ENCODE results near the gene SKOR1.
A peak's percentile ranks its signal among the peaks of the same experiment; 100 is the strongest.

The SKOR1 gene

DNA sequence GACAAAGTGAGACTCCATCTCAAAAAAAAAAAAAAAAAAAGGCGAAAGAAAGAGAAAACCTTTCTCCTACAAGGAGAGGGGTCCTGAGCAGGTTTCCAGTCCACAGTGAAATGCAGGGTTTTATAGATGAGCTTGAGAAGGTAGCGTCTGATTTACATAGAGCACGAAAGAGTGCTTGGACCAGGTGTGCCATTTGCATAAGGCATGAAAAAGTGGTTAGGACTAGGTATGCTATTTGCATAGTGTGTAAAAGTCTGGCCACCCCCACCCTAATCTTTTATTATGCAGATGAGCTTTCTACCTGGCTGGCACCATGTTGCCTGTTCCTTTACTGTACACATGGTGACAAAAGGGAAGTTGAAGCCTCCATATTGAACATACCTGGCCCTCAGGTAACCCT, 28.1 kb downstream of the SKOR1 start:
- no peak for DNase-seq (ENCODE audit: low read depth in 2 of 2)

DNA sequence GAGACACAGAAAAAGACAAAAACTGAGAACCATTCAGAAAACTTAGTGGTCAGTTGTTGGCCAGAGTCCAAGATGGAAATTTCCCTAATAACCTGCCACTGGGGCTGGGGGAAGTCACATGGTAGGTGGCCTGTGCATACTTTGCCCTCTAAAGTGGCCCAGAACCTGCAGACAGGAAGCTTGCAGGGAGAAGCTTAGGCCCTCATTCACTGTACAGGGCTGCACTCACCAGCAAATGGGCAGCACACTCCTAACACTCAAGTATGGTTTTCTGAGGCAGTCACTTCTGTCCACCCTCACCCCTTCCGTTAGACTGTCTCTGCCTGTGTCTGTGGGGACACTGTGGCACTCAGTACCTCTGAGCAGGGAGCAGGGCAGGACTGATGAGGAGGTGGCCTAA, 29.0 kb downstream of the SKOR1 start:
- DNase-seq (ENCODE audit: low read depth in 2 of 2) = no peak

DNA sequence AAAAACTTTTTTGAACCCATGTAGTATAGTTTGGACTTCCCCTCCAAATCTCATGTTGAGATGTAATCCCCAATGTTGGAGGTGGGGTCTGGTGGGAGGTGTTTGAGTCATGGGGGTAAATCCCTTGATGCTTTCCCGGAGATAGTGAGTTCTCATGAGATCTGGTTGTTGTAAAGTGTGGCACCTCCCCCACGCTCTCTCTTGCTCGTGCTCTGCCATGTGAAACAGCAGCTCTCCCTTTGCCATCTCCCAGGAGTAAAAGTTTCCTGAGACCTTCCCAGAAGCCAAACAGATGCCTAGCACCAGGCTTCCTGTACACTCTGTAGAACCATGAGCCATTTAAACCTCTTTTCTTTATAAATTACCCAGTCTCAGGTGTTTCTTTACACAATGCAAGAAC, 30.5 kb downstream of the SKOR1 start:
- DNase-seq (ENCODE audit: low read depth in 2 of 2) = no peak

DNA sequence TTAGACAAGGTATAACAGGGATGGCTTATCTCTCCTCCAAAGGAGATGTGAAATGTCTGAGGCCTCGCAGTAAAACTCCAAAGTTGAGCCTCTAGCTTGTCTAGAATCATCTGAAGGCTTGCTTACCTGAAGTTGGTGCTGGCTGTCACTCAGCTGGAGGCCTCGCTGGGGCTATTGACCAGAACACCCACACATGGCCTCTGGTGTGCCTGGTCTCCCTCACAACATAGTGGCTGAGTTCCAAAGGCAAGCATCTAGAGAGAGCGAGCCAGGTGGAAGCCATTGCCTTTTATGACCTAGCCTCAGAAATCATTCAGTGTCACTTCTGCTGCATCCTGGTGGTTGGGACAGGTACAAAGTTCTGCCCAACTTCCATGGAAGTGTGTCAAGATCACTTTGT, 31.9 kb downstream of the SKOR1 start:
- DNase-seq (ENCODE audit: low read depth in 2 of 2) = no peak

DNA sequence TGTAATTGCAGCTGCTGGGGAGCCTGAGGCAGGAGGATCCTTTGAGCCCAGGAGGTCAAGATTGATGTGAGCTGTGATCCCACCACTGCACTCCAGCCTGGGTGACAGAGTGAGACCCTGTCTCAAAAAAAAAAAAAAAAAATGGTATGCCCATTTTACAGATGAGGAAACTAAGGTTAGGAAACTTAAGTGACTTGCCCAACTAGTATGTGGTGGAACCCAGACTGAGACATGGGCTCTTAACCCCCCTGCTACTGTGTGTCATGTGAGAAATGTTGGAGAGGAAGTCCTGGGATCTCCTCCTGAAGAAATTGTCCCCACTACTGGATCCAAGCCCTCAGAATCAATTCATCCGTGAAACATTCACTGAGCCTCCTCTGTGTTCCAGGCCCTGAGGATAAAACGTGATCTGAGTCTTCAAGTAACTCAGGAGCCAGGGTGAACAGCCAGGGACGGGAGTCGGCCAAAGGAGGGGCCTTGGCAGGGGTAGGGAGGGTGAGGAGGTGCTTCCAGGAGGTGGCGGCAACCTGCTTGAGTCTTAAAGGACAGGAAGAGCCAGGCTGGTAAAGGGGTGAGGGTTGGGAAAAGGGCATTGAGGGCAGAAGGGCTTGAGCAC, 34.1 kb downstream of the SKOR1 start:
- DNase-seq (ENCODE audit: low read depth in 2 of 2) = no peak

DNA sequence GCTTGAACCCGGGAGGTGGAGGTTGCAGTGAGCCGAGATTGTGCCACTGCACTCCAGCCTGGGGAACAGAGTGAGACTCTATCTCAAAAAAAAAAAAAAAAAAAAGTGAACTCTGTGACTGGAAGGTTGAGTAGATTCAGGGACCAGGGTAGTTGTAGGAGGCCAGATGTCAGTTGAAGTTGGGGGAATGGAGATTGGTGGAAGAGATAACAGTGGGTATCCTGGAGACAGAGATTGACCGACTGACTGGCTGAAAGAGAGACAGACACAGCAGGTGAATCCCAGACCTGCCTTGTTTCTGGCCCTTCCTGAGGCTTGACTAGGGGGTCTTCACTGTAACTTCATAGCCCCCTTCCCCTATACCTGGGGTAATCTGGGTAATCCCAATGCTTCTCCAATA, 36.7 kb downstream of the SKOR1 start:
- DNase-seq (ENCODE audit: low read depth in 2 of 2) = no peak

DNA sequence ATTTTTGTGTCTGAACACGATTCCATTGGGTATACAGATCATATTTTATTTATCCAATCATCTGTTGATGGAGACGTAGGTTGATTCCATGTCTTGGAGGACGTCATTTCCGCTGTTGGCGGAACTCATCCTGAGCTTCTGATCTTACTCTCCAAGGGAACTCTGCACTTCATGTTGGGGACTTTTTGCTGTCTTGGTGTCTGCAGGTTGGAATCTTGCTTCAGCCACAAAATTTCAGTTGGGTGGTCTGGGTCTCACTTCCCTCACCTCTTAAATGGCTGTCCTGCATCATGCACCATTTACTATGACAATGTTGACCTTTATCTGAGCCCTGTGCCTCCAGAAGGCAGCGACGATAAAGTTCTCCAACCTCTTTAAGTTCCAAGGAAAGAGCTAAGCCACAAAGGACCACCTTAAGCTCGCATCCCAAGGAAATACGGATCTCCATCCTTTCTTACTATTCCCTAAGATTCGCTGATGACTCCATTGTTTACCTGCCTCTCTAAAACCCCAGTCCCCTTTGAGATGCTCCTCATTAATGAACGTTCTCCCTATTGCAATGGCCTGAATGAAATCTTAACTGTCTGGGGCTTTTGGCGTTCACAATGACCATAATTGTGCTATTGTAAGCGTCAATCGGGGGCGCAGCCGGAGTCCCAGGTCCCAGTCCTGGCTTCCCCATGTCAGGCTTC, 37.6 kb downstream of the SKOR1 start:
- no peak for DNase-seq (ENCODE audit: low read depth in 2 of 2)

DNA sequence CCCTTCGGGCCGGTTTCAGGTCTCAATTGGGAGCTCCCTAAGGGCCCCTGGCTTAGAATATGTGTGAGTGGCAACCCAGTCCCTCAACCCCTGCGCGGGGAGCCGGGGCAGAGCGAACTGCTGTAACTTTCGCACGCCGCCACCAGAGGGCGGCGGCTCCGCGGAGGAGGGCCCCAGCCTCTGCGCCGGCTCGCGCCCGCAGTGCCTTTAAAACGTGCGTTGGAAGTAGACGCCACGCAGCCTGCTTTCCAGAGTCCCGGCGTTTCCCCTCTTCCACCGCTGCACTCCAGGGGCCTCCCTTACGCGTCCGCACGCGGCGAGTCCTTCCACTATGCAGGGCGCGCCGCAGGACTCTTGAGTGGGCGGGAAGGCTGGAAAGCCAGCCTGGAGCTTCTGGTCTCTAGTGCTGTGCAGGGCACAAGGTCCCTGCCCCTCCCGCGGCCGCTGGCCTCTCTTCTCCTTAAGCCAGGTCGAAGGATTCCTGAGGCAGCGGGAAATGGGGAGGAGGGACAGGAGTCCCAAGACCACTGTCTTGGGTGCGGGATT, 38.2 kb downstream of the SKOR1 start:
- DNase-seq (ENCODE audit: low read depth in 2 of 2) = peak; percentile 61 to 69

DNA sequence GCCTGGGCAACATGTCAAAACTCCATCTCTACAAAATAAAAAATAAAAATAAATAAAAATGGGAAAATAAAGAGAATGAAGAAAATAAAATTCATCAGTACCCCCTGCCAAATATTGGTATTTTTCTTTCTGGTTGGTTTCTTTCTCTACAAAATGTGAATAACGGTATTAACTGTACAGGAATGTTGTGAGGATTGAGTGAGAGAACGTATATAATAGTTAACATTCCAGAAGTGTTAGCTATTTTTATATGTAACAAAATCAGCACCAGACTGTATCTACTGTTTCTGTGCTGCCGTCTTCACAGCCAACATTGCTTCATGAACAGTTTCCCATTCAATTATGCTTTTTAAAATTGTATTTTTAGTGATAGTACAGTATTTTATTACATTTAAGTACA, 40.0 kb downstream of the SKOR1 start:
- no peak for DNase-seq (ENCODE audit: low read depth in 2 of 2)

DNA sequence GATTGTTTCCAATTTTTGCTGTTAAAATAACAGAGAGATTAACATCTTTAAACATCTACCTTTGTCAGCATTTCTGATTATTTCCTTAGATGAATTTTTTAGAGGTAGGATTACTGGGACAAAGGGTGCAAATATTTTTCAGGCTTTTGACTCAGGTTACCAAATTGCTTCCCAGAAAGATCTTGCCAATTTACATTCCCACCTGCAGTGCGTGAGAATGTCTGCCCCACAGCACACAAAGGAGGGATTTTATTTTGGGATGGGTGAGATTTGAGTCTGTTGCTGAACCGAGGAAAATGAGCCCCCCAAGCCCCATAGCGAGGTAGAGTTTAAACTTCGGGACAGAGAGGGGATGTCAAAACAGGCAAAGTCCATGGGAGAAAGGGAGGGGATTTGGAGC, 40.5 kb downstream of the SKOR1 start:
- DNase-seq (ENCODE audit: low read depth in 2 of 2) = no peak

DNA sequence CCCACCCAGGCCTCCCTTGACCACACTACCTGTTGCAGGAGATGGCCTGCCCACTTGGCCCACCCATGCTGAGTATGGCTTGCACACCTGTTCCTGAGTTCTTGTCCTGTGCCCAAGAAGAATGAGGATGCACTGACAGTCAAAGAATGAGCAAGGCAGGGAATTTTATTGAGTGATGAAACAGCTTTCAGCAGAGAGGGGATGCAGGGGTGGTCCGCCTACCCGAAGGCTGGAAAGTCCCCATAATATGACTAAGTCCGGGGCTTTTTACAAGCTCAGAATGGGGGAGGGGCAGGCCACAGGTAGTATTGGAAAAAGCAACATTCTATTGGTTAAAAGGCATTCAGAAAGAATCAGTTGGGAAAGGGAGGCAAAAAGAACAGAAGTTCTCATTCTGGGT, 44.4 kb downstream of the SKOR1 start:
- DNase-seq (ENCODE audit: low read depth in 2 of 2) = no peak

DNA sequence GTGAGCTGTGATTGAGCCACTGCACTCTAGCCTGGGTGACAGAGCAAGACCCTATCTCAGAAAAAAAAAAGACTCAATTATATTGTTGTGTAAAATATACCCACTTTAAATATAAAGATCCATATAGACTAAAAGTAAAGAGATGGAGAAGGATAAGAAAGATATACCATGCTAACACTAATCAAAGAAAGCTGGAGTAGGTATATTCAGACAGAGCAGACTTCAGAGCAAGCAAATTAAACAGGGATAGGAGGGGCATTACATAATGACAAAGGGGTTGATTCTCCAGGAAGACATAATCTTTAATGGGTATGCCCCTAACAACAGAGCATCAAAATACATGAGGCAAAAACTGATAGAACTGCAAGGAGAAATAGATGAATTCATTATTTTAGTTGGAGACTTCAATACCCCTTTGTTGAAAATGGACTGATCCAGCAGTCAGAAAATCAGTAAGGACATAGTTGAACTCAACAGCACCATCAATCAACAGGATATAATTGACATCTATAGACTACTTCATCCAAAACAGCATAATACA, 45.6 kb downstream of the SKOR1 start:
- no peak for DNase-seq (ENCODE audit: low read depth in 2 of 2)

DNA sequence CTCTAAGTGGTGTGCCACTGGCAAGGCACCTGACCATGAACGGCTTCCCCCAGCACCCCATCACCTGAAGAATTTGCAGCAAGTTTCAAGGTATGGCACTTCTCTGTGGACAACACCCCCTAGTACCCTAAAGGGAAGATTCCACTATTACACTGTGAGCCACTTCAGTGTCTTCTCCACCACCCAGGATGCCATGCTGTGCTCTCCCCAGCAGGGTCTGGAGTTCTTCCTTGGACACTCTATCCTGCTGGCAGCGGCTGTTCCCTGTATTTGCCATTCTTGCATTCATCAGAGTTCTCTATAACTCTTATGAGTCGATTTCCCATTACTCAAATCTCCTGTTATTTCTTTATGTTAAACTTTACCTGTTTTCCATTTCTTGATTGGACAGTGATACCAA, 48.5 kb downstream of the SKOR1 start:
- no peak for DNase-seq (ENCODE audit: low read depth in 2 of 2)

DNA sequence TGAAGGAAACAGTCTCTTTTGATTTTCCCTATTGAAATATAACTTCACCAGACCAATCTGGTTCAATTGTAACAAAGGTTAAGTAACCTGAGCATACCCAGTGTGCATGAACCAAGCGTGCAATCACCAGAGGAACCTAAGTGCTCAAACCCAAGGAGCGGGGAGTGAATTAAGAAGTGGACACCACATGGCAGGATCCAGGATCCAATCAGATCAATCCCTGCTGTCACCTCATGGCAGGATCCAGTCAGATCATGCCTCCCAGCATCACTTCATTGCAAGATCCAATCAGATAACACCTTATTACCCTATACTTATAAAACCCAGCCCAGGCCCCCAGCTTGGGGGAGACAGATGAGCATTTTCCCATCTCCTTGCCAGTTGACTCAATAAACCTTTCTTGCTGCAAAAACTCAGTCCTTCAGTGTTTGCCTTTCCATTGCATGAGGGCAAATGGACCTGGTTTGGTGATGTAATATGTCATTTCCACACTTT, 53.5 kb downstream of the SKOR1 start:
- DNase-seq (ENCODE audit: low read depth in 2 of 2) = no peak

DNA sequence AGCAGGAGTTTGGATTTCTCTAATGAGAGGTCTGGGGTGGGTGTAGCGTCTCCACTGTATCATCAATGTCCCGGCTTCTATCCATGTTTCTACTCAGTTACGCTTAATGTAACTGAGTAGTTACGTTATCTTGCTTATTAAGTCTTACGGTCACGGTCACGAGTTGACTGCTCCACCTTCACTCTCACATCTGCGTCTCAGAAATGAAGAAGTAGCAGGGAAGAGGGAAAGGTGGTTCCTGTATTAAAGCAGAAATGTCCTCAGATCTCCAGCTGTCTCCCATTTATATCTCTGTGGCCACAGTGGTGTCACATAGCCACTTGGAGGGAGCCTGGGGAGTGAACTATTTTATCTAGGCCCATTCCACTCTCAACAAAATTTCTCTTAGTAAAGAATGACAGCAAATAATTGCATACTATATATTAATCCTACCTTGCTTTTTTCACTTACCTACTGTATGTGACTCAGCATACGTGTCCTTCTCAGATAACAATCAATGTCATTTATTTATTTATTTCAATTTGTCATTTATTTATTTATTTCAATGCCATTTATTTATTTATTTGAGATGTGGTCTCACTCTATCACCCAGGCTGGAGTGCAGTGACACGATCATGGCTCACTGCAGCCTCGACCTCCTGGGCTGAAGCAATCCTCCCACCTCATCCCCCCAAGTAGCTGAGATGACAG, 54.3 kb downstream of the SKOR1 start:
- no peak for DNase-seq (ENCODE audit: low read depth in 2 of 2)

DNA sequence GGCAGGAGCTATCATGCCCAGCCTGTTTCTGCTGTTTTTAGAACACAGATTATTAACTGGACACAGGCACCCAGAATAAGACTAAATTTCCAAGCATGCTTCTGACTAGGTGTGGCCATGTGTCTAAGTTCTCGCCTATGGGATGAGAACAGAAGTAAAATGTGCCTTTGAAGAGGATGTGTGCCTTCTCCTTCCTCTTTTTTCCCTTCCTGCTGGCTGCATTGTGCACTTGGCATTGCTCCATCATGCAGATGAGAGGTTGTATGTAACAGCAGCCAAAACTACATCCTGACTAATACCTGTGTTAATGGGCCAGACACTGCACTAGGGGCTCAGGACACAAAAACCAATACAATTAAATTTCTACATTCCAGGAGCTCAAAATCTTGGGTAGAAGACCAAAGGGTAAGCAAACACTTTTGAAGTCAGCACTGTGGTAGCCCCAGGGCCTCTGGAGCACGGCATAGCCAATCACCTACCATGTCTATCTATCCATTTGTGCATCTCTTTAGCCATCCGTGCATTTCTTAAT, 55.4 kb downstream of the SKOR1 start:
- no peak for DNase-seq (ENCODE audit: low read depth in 2 of 2)

DNA sequence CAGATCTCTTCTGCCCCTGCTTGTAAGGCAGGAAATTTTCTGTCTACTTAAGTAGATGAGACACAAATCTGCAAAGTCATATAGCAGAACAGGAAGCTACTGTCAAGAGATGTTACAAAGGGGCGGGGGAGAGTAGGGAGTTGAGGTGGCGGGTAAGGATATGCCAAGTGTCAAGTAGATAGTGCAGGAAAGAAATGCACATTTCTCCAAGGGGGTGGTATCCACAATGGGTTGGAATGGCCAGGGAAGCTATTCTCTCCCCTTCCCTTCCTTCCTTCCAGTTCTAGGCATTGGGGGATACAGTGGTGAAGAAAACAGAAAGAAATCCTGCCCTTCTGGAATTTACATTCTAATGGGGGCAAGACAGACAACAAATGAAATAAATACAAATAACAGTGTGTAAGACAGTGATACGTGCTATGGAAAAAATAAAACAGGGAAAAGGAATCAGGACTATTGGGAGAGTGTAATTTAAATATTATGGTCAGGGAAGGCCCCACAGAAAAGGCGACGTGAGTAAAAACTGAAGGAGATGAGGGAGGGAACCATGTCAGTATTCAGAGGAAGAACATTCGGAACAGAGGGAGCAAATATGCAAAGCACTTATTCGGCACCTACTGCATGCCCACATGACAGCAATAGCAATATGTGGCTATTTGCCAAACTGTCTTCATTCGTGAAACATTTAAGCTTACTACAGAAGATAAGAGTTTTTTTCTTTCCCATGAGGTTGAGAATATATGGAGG, 57.4 kb downstream of the SKOR1 start:
- no peak for DNase-seq (ENCODE audit: low read depth in 2 of 2)

DNA sequence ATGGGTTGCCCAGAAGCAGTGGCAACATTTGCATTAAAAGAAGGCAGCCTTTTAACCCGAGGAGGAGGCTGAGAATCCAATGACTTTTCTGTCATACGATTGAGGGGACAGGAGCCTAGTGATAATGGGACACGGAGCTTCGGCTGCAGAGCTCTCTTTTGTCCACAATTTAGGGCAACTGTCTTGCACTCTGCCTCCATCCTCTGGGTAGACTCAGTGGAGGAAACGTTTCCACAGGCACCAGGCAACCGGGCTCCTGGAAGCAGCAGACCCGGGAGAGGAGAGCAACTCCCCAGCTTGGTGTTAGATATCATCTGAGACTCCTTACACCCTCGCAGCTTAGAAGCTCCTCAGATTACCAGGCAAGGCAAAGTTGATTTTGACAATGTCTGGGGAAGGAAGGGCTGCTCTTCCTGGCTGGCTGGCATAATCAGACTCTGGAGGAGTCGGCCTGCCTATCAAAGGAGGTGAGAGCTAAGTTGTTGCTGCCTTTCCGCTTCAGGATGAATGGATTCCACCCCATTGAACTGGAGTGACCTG, 58.0 kb downstream of the SKOR1 start:
- no peak for DNase-seq (ENCODE audit: low read depth in 2 of 2)

DNA sequence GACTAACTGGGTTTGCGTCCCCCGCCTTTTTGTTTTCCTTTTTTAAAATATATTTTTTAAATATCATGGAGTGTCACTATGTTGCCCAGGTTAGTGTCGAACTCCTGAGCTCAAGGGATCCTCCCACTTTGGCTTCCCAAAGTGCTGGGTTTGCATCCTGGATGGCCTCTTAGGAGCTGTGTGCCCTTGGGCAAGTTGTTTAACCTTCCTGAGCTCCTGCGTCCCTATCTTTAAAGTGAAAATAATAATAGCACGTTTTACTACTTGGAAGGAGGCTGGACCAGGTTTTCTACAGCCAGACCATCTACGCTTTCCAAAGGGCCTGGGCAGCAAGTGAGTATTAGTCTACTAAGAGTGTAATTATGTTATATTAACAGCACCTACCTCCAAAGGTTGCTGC, 58.7 kb downstream of the SKOR1 start:
- no peak for DNase-seq (ENCODE audit: low read depth in 2 of 2)
